Skeletal muscle cell (primary cell): ENCODE measurements around the gene RECK.
A peak's percentile ranks its signal among the peaks of the same experiment; 100 is the strongest.
"Not testable (repeated sequence)": the region's sequence is repeated elsewhere in the genome, so short reads cannot be mapped to it uniquely, and the experiment has no call there.

Experiments used
- DNase-seq: peaks from one replicate; pipeline ENCODE4 v3.0.0-alpha.2; 2010; ENCODE audit warnings: low read depth
- H3K4me3 ChIP-seq: 2 replicates; pipeline ENCODE4 v1.5.1; 2011; ENCODE audit warnings: low read depth, mild to moderate bottlenecking, control low read depth, low read length, moderate library complexity

The RECK gene

GRCh38 chr9:36148311-36149051, 111.8 kb downstream of the RECK start:
- DNase-seq, result peak; percentile 95
- no peak overlapping the region for H3K4me3 ChIP-seq

- H3K4me3 ChIP-seq, result no peak overlapping the region
- no peak for DNase-seq
Measured at GRCh38 chr9:36149197-36149596, 112.5 kb downstream of the RECK start.

- no peak for DNase-seq
- H3K4me3 ChIP-seq, result no peak overlapping the region
Measured at GRCh38 chr9:36150574-36151315, 114.0 kb downstream of the RECK start.

- no peak for DNase-seq
- no peak overlapping the region for H3K4me3 ChIP-seq
Measured at GRCh38 chr9:36151316-36152210, 114.8 kb downstream of the RECK start.

GRCh38 chr9:36152741-36153438, 116.2 kb downstream of the RECK start:
- DNase-seq, result no peak
- no peak overlapping the region for H3K4me3 ChIP-seq

GRCh38 chr9:36153746-36154145, 117.0 kb downstream of the RECK start:
- H3K4me3 ChIP-seq, result no peak overlapping the region
- no peak for DNase-seq

- H3K4me3 ChIP-seq, result no peak overlapping the region
Measured at GRCh38 chr9:36154331-36154952, 117.7 kb downstream of the RECK start.

GRCh38 chr9:36156116-36156515, 119.4 kb downstream of the RECK start:
- no peak overlapping the region for H3K4me3 ChIP-seq
- no peak for DNase-seq

More at GRCh38 chr9:36154331-36154952, 117.7 kb downstream of the RECK start:
- no peak for DNase-seq

- no peak for DNase-seq
- no peak overlapping the region for H3K4me3 ChIP-seq
Measured at GRCh38 chr9:36158122-36158521, 121.4 kb downstream of the RECK start.

GRCh38 chr9:36158917-36159316, 122.2 kb downstream of the RECK start:
- DNase-seq, result no peak
- H3K4me3 ChIP-seq, result no peak overlapping the region

- not testable (repeated sequence) for H3K4me3 ChIP-seq, DNase-seq
Measured at GRCh38 chr9:36159509-36159908, 122.8 kb downstream of the RECK start.

GRCh38 chr9:36160126-36160525, 123.4 kb downstream of the RECK start:
- H3K4me3 ChIP-seq, DNase-seq: not testable (repeated sequence)

GRCh38 chr9:36161187-36161586, 124.5 kb downstream of the RECK start:
- no peak for DNase-seq
- no peak overlapping the region for H3K4me3 ChIP-seq

GRCh38 chr9:36162211-36162738, 125.6 kb downstream of the RECK start:
- DNase-seq, result no peak
- H3K4me3 ChIP-seq, result no peak overlapping the region

- peak; percentile 95 for DNase-seq
- H3K4me3 ChIP-seq, result no peak overlapping the region
Measured at GRCh38 chr9:36163049-36163785, 126.5 kb downstream of the RECK start.

GRCh38 chr9:36163786-36164170, 127.1 kb downstream of the RECK start:
- no peak overlapping the region for H3K4me3 ChIP-seq

GRCh38 chr9:36164372-36164771, 127.7 kb downstream of the RECK start:
- DNase-seq, result no peak
- no peak overlapping the region for H3K4me3 ChIP-seq

More at GRCh38 chr9:36163786-36164170, 127.1 kb downstream of the RECK start:
- no peak for DNase-seq

- DNase-seq, result no peak
- no peak overlapping the region for H3K4me3 ChIP-seq
Measured at GRCh38 chr9:36164989-36165388, 128.3 kb downstream of the RECK start.
